Muscle of leg (tissue), 16 donors: ENCODE measurements around the gene ELSPBP1. TPM values are rescaled to one million over a fixed set of nuclear protein-coding genes. Genes with fewer than 3 reads are reported as not detected.
"Not testable (repeated sequence)": the region's sequence is repeated elsewhere in the genome, so short reads cannot be mapped to it uniquely, and the experiment has no call there.

Source experiments
- DNase-seq: peaks from one replicate; pipeline ENCODE4 v3.0.0; 2013
- H3K27ac ChIP-seq: one replicate; pipeline ENCODE4 v1.5.1; 2013; ENCODE audit warnings: mild to moderate bottlenecking, low read length, control low read depth
- H3K27me3 ChIP-seq: one replicate; pipeline ENCODE4 v1.6.1; 2013; ENCODE audit warnings: low read length; ENCODE audit not compliant: control insufficient read depth, insufficient read depth
- H3K36me3 ChIP-seq: one replicate; pipeline ENCODE4 v1.6.1; 2013; ENCODE audit warnings: low read length; ENCODE audit not compliant: control insufficient read depth, insufficient read depth
- H3K4me1 ChIP-seq: one replicate; pipeline ENCODE4 v1.6.1; 2013; ENCODE audit warnings: low read length; ENCODE audit not compliant: control insufficient read depth, insufficient read depth
- H3K4me3 ChIP-seq: one replicate; pipeline ENCODE4 v1.5.1; 2013; ENCODE audit warnings: low read length, control low read depth
- H3K9me3 ChIP-seq: replicated peaks from 2 replicates; pipeline ENCODE4 v1.6.1; 2013; ENCODE audit warnings: low read depth, low read length; ENCODE audit not compliant: control insufficient read depth
- WGBS: methylation state at CpG from one replicate; pipeline ENCODE4 v1.1.5; 2013; ENCODE audit warnings: missing lambda C conversion rate; ENCODE audit not compliant: insufficient coverage; 5-methylcytosine and 5-hydroxymethylcytosine counted together
- long read RNA-seq, 11 donors: transcript quantifications; one replicate each; lab custom pipeline, GENCODE V29; 2026
- polyA plus RNA-seq, 8 donors: library from polyadenylated mRNA; unstranded; fragments of 120-200 nt; gene quantifications; one replicate each; pipeline versions ENCODE4 v1.2.1 to v1.2.3, GENCODE V29; 2013; ENCODE audit warnings: inconsistent platforms in 1 of 8, low replicate concordance in 1 of 8; ENCODE audit not compliant: insufficient read length in 8 of 8, insufficient read depth in 1 of 8
- total RNA-seq: library from RNA; stranded (reverse); fragments of 120-200 nt; gene quantifications from one replicate; pipeline ENCODE4 v1.2.4, GENCODE V29; 2013

Gene ELSPBP1
- total RNA-seq: not detected
- polyA plus RNA-seq: not detected
- long read RNA-seq, donor 1: 0 reads
- long read RNA-seq, donor 2: 0 reads
- long read RNA-seq, donor 3: 0 reads
- long read RNA-seq, donor 4: 0 reads
- long read RNA-seq, donor 5: 0 reads
- long read RNA-seq, donor 6: 0 reads
- long read RNA-seq, donor 7: 0 reads
- long read RNA-seq, donor 8: 0 reads
- long read RNA-seq, donor 9: 0 reads
- long read RNA-seq, donor 10: 0 reads
- long read RNA-seq, donor 11: 0 reads

- H3K4me3 ChIP-seq: no peak within 1 kb of the TSS
- 26% methylated on average over 4 of the region's 5 CpGs for WGBS
- no peak for DNase-seq
Observed at GRCh38 chr19:47994209-47994802, at the start of gene ELSPBP1. Gene ELSPBP1 (plus strand): TSS chr19:47994632. CDS start chr19:48008668, 14,036 bp downstream.

GRCh38 chr19:47949852-47950521 lies 44.4 kb upstream of the ELSPBP1 start:
- H3K4me1 ChIP-seq, H3K9me3 ChIP-seq, H3K4me3 ChIP-seq, H3K27me3 ChIP-seq, DNase-seq, H3K36me3 ChIP-seq, H3K27ac ChIP-seq: not testable (repeated sequence)
- 91% methylated on average over 10 of the region's 24 CpGs for WGBS

More at GRCh38 chr19:47994209-47994802, at the start of gene ELSPBP1:
- no peaks in the 10 kb centered on the region for H3K27me3 ChIP-seq
- no peaks in the 10 kb centered on the region for H3K9me3 ChIP-seq
- no peaks in the 10 kb centered on the region for H3K36me3 ChIP-seq
- H3K27ac ChIP-seq: no peak within 1 kb of the TSS
- H3K4me1 ChIP-seq: no peaks in the 10 kb centered on the region

DNA sequence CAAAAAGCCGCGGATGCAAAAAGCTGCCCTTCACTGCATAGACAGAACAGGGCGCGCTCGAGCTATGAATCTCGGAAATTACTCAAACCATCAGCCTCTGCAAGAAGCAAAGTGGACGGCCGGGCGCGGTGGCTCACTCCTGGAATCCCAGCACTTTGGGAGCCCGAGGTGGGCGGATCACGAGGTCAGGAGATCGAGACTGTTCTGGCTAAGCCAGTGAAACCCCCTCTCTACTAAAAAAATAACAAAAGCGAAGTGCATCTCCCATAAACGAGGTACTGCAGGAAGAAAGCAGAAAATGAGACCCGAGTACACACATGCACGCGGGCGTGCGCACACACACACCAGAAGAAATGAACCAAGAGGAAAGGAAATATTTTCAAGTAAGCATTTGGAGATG lies 42.3 kb upstream of the ELSPBP1 start:
- WGBS: no CpG with 5 or more reads among the region's 21 CpGs

DNA sequence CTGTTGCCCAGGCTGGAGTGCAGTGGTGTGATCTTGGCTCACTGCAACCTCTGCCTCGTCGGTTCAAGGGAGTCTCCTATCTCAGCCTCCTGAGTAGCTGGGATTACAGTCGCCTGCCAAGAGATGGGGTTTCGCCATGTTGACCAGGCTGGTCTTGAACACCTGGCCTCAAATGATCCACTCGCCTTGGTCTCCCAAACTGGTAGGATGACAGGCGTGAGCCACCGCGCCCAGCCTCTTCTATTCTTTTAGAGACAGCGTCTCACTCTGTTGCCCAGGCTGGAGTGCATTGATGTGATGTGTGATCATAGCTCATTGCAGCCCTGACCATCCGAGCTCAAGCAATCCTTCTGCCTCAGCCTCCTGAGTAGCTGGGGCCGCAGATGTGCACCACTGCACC lies 38.5 kb upstream of the ELSPBP1 start:
- not testable (repeated sequence) for H3K4me3 ChIP-seq, H3K9me3 ChIP-seq, H3K36me3 ChIP-seq, H3K4me1 ChIP-seq, H3K27ac ChIP-seq, H3K27me3 ChIP-seq, DNase-seq
- 79% methylated on average over 6 of the region's 11 CpGs for WGBS

More for the DNA sequence above, 42.3 kb upstream of the ELSPBP1 start:
- not testable (repeated sequence) for H3K27ac ChIP-seq, H3K9me3 ChIP-seq, H3K36me3 ChIP-seq, DNase-seq, H3K4me1 ChIP-seq, H3K27me3 ChIP-seq, H3K4me3 ChIP-seq

DNA sequence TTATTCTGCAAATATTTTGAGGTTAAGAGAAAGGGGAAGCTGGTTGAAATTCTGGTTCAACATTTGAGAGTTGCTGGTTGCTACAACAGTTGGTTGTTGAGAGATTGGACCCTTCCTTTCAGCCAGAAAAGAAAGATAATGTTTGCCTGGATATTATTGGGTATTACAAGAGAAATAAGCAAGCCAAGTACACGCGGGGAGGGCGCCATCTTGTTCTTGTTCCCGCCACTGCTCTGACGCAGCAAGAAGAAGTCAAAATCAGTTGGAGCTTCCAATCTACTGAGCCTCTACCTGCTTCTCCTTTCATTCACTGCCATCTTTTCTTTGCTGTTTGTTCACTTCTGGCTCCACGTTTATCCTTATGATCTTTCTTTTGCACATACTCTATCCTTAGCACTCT lies 20.9 kb upstream of the ELSPBP1 start:
- DNase-seq: no peak
- Histone ChIP-seq H3K27me3 (no peaks in the 10 kb centered on the region), H3K4me3 (no peak overlapping the region), H3K9me3 (no peaks in the 10 kb centered on the region), H3K36me3 (no peaks in the 10 kb centered on the region), H3K4me1 (no peaks in the 10 kb centered on the region), H3K27ac (no peak overlapping the region)
- 76% methylated on average over 5 of the region's 6 CpGs for WGBS

DNA sequence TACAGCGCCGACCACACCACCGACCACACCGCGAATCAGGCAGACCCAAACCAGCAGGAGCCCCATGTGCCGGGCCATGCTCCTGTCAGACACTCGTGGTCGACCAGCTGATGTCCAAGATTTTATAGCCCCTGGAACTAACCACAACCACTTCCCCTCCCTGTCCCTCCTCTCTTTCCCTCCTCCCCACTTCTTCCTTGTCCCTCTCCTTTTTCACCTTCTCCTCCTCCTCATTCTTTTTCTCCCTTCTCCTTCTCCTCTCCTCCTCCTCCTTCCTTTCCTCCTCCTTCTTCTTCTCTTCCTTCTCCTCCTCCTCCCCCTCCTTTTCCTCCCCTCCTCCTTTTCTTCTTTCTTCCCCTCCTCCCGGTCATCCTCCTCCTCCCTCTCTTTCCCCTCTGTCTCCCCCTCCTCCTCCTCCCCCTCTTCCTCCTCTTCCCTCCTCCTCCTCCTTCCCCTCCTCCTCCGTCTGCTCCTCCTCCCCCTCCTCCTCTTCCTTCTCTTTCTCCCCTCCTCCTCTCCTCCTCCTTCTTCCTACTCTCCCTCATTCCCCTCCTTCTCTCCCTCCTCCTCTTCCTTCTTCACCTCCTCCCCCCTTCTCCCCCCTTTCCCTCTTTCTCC lies 3.1 kb upstream of the ELSPBP1 start:
- H3K36me3 ChIP-seq: no peaks in the 10 kb centered on the region
- H3K9me3 ChIP-seq: no peaks in the 10 kb centered on the region
- no peaks in the 10 kb centered on the region for H3K4me1 ChIP-seq
- no peak overlapping the region for H3K4me3 ChIP-seq
- WGBS: 47% methylated on average over 10 of the region's 10 CpGs
- DNase-seq: no peak
- H3K27me3 ChIP-seq: peaks cover 2% of the 10 kb centered on the region
- no peak overlapping the region for H3K27ac ChIP-seq

DNA sequence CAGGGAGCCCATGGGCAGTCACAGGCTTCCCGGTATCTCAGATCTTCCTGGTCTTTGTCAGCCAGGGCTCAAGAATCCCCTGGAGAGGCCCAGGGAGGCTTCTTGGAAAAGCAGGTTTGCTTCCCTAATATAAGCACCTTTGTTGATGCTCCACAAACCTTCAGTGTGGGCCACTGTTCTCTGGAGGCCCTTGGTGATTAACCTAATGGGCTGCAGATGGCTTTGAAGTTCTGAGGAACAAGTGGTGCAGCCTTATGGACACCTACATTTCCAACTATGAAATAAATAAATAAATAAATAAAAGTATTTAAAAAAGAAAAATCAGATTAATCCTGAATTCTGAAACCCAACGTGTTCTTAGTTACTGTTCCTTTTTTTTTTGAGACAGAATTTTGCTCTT lies 2.4 kb upstream of the ELSPBP1 start, which contains the start of gene BSPH1:
BSPH1 (minus strand) TSS at position 101 of the 400 bp plus-strand sequence; CDS start at position 12, 89 bp downstream.
- H3K4me1 ChIP-seq: no peaks in the 10 kb centered on the region
- H3K27me3 ChIP-seq: peaks cover 2% of the 10 kb centered on the region
- no peak for DNase-seq
- whole genome bisulfite sequencing: 58% methylated on average over 2 of the region's 2 CpGs
- H3K9me3 ChIP-seq: no peaks in the 10 kb centered on the region
- H3K4me3 ChIP-seq: no peak within 1 kb of the TSS
- no peaks in the 10 kb centered on the region for H3K36me3 ChIP-seq
- H3K27ac ChIP-seq: no peak within 1 kb of the TSS

- H3K36me3 ChIP-seq: no peaks in the 10 kb centered on the region
- DNase-seq: no peak
- no peak overlapping the region for H3K27ac ChIP-seq
- no peaks in the 10 kb centered on the region for H3K4me1 ChIP-seq
- WGBS: 62% methylated on average over 1 of the region's 1 CpG
- H3K4me3 ChIP-seq: no peak overlapping the region
- no peaks in the 10 kb centered on the region for H3K9me3 ChIP-seq
- no peaks in the 10 kb centered on the region for H3K27me3 ChIP-seq
Observed at GRCh38 chr19:47996230-47996727, 1.8 kb downstream of the ELSPBP1 start.

GRCh38 chr19:47998800-47999199 lies 4.4 kb downstream of the ELSPBP1 start:
- WGBS: 85% methylated on average over 5 of the region's 6 CpGs

DNA sequence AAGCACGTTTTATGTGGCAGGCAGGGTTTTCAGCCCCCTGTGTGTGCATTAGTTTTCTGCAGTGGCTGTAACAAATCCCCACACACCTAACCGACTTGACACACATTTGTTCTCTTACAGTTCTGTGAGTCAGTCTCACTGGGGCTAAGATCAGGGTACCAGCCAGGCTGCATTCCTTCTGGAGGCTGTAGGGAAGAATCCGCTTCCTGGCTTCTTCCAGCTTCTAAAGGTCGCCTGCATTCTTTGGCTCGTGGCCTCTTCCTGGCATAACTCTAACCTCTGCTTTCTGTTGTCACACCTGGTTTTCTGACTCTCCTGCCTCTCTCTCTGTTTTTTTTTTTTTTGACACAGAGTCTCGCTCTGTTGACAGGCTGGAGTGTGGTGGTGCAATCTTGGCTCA lies 6.4 kb downstream of the ELSPBP1 start:
- Histone ChIP-seq H3K36me3 (no peaks in the 10 kb centered on the region), H3K27ac (no peak overlapping the region), H3K4me3 (no peak overlapping the region), H3K4me1 (no peaks in the 10 kb centered on the region), H3K9me3 (no peaks in the 10 kb centered on the region), H3K27me3 (no peaks in the 10 kb centered on the region)
- WGBS: 69% methylated on average over 3 of the region's 6 CpGs
- no peak for DNase-seq

More at GRCh38 chr19:47998800-47999199, 4.4 kb downstream of the ELSPBP1 start:
- no peaks in the 10 kb centered on the region for H3K27me3 ChIP-seq
- no peaks in the 10 kb centered on the region for H3K4me1 ChIP-seq
- H3K4me3 ChIP-seq: no peak overlapping the region
- H3K27ac ChIP-seq: no peak overlapping the region
- H3K36me3 ChIP-seq: no peaks in the 10 kb centered on the region
- DNase-seq: no peak
- H3K9me3 ChIP-seq: no peaks in the 10 kb centered on the region
